ENCODE data around the gene TENM4. TPM values are rescaled to one million over a fixed set of nuclear protein-coding genes. Genes with fewer than 3 reads are reported as not detected.

Gene TENM4
- total and polyA plus RNA-seq, 10 of the 15 experiments (the other 5 are each of a cell fraction or from before 2014, with no cell fraction given), result 0.03 to 0.12 (median 0.06) TPM; not detected in 7

- TF ChIP-seq ATF3 (IDR thresholded peaks at IDR 0.05; ENCODE audit: borderline replicate concordance, extremely low read depth, low read depth, low read length), result no peak
- no peak for TF ChIP-seq PAX5 (IDR thresholded peaks at IDR 0.05; ENCODE audit: borderline replicate concordance, low read depth, low read length)
- no peak for TF ChIP-seq HSF1 (IDR thresholded peaks at IDR 0.05; ENCODE audit: low read depth, low read length)
- TF ChIP-seq MEF2B (IDR thresholded peaks at IDR 0.05; ENCODE audit: partially characterized antibody, poor library complexity, severe bottlenecking), result no peak
- TF ChIP-seq RB1 (IDR thresholded peaks at IDR 0.05; ENCODE audit: borderline replicate concordance), result no peak
- TF ChIP-seq LARP7 (IDR thresholded peaks at IDR 0.05), result no peak
- TF ChIP-seq NR2C2 (IDR thresholded peaks at IDR 0.05; ENCODE audit: borderline replicate concordance, control insufficient read depth, insufficient read length, low read depth), result no peak
- no peak for TF ChIP-seq SP1 (IDR thresholded peaks at IDR 0.05; ENCODE audit: low read depth, low read length)
- no peak for TF ChIP-seq SMAD1 (IDR thresholded peaks at IDR 0.05; ENCODE audit: low read depth, partially characterized antibody)
Observed at GRCh38 chr11:79030448-79030847, 410.4 kb downstream of the TENM4 start (continued).

GRCh38 chr11:79028225-79028624 is 412.6 kb downstream of the TENM4 start:
- Histone ChIP-seq H3K9me3 (replicated peaks; ENCODE audit: control insufficient read depth, insufficient read depth, low read length) (no peaks in the 10 kb centered on the region), H2AFZ (ENCODE audit: control insufficient read depth, low read depth, low read length) (no peak overlapping the region), H3K9ac (ENCODE audit: control insufficient read depth, insufficient read depth, low read length) (no peak overlapping the region), H3K36me3 (ENCODE audit: control insufficient read depth in 2 of 2, insufficient read depth in 2 of 2, low read length in 1 of 2) (no peaks in the 10 kb centered on the region), H3K79me2 (ENCODE audit: control insufficient read depth, insufficient read depth, low read length) (no peaks in the 10 kb centered on the region), H3K4me3 (no peak overlapping the region), H3K27ac (ENCODE audit: control insufficient read depth, insufficient read depth) (no peak overlapping the region), H3K4me2 (ENCODE audit: control insufficient read depth, insufficient read depth) (no peak overlapping the region), H4K20me1 (ENCODE audit: control insufficient read depth, insufficient read depth) (no peaks in the 10 kb centered on the region), H3K4me1 (ENCODE audit: control insufficient read depth, insufficient read depth, low read length) (peaks cover 9% of the 10 kb centered on the region), H3K27me3 (replicated peaks in 1 of 2; ENCODE audit: control insufficient read depth in 2 of 2, insufficient read depth in 2 of 2, low read length in 1 of 2) (peaks cover 0 to 19% of the 10 kb centered on the region in 2 experiments; a peak in 3 of 4 replicates)
- RAD21 ChIA-PET (ENCODE audit: unreplicated experiment), result no interaction called here
- DNase-seq (ENCODE audit: low read depth, low spot score) (no peak), FAIRE-seq (no peak), ATAC-seq (no peak)
- in situ Hi-C loops (cut with MboI) (no loop called here), intact Hi-C loops (cut with micrococcal nuclease; ENCODE audit: unreplicated experiment) (no loop called here)
- no TSS peak for BruUV-seq (replicated peaks)
- CTCF ChIA-PET, result interaction anchor here (0.8 kb wide), 1 partner anchor 72 kb away, joined by 3 read pairs; no protein-coding TSS in a partner anchor
- 0% methylated on average over 1 of the region's 1 CpG for WGBS (ENCODE audit: insufficient coverage, insufficient replicate concordance, low lambda C conversion rate, missing lambda C conversion rate)
- SMC1A ChIA-PET (ENCODE audit: uncharacterized antibody, unreplicated experiment), result interaction anchor here (1.1 to 1.3 kb wide), 2 partner anchors 8 to 72 kb away, joined by 3 read pairs; no protein-coding TSS in a partner anchor
- POLR2A ChIA-PET, result no interaction called here
- TF ChIP-seq STAT3 (IDR thresholded peaks at IDR 0.05; ENCODE audit: low read depth, low read length) (no peak), CTCF (IDR thresholded peaks at IDR 0.05 in 2 of 3, conservative IDR thresholded peaks at IDR 0.05 in 1 of 3; ENCODE audit: control insufficient read depth in 2 of 3, extremely low read depth in 1 of 3, insufficient read depth in 1 of 3, low read depth in 3 of 3, low read length in 3 of 3) (no peak), PML (IDR thresholded peaks at IDR 0.05; ENCODE audit: low read length) (no peak), FOXM1 (IDR thresholded peaks at IDR 0.05; ENCODE audit: low read depth, low read length) (no peak), YY1 (IDR thresholded peaks at IDR 0.05; ENCODE audit: low read depth, low read length) (no peak), REST (IDR thresholded peaks at IDR 0.05; ENCODE audit: low read depth, low read length) (no peak), ZSCAN29 (IDR thresholded peaks at IDR 0.05) (no peak), MTA3 (IDR thresholded peaks at IDR 0.05; ENCODE audit: borderline replicate concordance, low read length) (no peak)
